GM23248 (cell line): ENCODE results near the gene SHC1.

Source experiments
- EZH2 ChIP-seq: fragments of 200-600 bp; sonication (generic); IDR thresholded peaks from 2 replicates; pipeline ENCODE4 v1.6.1; 2018; ENCODE audit warnings: antibody characterized with exemption, mild to moderate bottlenecking; ENCODE audit not compliant: insufficient read depth, poor library complexity, severe bottlenecking
- EZH2phosphoT487 ChIP-seq: fragments of 200-600 bp; sonication (generic); IDR thresholded peaks from 2 replicates; pipeline ENCODE4 v1.6.1; 2018; ENCODE audit warnings: antibody characterized with exemption, moderate library complexity, mild to moderate bottlenecking, low read depth; ENCODE audit not compliant: insufficient read depth

- TF ChIP-seq EZH2phosphoT487 (no peak), EZH2 (no peak)
Measured at GRCh38 chr1:154941333-154942013, 29.1 kb downstream of the SHC1 start.
